NCI-H2171 treated with DMSO at 0.1 percent for 48 hours (cell line): ENCODE measurements around the gene AQP2.

Source experiments
- DNase-seq: peaks from one replicate; lab custom pipeline; 2025; lab: John Stamatoyannopoulos, UW

Gene AQP2, protein sequence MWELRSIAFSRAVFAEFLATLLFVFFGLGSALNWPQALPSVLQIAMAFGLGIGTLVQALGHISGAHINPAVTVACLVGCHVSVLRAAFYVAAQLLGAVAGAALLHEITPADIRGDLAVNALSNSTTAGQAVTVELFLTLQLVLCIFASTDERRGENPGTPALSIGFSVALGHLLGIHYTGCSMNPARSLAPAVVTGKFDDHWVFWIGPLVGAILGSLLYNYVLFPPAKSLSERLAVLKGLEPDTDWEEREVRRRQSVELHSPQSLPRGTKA

GRCh38 chr12:49950273-49951251, at the start of gene AQP2:
TSS of gene AQP2 (plus strand) at chr12:49950737. CDS start at chr12:49950831, 94 bp downstream.
- DNase-seq: no peak

GRCh38 chr12:49901026-49901425, 49.5 kb upstream of the AQP2 start:
- no peak for DNase-seq

DNA sequence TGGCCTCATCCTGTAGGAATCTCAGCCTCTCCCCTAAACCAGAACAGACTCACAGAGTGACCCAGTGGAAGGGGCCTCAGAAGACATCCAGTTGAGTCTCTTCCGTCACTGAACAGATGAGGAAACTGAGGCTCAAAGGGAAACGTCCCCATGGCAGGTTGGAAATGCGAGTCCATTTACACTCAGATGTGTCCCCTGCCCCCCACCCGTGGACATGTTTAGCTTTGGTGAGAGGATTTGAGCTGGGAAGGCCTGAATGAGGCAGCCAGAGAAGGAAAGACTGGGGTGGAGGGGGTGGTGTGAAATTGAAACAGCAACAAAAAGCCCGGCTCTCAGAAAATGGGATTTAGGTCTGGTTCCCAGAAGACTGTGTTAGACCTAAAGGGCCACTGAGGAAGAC, 48.6 kb upstream of the AQP2 start:
- no peak for DNase-seq

DNA sequence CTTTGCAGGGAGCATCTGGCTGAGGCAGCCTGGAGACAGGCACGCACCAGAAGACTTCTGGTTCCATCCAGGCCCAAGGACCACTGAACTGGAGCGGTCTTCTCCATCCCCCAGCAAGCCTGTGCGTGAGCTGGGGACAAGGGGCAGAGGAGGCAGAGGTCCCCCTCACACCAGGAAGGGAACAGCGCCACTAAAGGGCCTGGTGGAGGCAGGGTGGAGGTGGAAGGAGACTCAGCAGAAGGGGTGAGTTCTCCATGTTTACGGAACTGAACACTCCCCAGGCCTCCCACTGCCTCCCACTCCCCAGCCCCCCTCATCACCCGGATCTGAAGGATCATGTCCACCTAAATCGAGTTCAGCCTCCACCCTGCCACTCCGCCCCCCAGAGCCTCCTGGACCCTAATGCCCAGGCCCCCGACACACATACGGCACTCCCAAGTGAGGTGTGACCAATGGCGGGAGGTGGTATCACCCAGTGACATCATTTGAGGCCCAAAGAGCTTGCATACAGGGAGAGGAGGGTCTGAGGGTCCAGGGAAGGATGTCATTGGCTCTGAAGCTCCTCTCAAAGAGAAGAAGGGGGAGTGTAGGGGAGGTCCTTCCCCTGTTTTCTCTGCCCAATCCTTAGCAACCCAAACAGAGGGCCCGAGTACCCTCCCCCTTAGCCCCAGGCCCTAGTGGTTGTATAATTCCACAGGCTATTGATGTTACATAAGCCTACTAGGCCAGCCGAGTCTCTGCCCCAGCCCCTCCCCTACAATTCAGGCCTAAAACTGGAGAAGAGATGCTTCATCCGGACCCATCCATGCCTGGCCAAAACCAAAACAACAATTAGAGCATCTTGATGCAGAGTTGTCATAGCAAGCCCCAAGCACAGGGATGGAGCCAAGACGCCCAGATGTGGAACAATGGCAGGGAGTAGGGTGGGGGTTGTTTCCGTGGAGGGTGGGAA, 47.9 kb upstream of the AQP2 start:
- no peak for DNase-seq

DNA sequence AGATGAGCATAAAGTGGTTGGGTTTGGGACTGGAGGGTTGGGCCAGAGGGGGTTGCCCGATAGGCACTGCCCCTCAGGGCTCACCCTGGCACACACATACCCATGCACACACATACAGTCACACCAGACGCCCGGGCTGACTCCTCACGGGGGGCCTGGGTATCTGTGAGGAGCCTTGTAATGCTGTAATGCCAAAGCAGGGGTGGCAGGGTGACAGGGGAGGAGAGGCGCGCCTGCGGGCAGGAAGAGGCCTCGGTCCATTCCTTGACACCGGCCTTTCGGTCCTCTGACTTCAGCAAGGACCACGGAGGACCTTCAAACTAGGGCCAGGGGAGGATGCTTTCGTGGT, 47.2 kb upstream of the AQP2 start:
- no peak for DNase-seq

GRCh38 chr12:49903700-49904423, 46.7 kb upstream of the AQP2 start, which contains the start of gene FAIM2:
TSS of gene FAIM2 (minus strand) at chr12:49903900. CDS start at chr12:49903792, 108 bp downstream.
- DNase-seq: peak; percentile 83

GRCh38 chr12:49904601-49905000, 45.9 kb upstream of the AQP2 start:
- DNase-seq: no peak

- DNase-seq: no peak
Measured at GRCh38 chr12:49905718-49906314, 44.7 kb upstream of the AQP2 start.

DNA sequence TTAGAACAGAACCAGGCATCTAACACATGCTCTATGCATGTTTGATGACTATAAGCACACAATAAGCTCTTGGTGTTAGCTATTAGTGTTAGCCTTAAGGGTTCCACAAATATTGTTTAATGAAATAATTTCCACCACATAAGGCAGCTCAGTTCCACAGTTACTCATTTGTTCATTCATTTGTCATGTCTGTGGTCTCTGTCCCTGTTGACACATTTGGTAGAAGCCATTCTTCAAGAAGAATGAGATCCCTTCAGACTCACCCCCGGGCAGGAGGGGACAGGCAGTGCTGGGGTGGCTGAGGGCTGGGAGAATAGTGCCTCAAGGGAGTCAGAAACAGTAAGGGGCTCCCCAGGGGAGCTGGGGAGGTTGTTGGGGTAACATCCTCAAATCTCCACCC, 43.2 kb upstream of the AQP2 start:
- no peak for DNase-seq

GRCh38 chr12:49909356-49909755, 41.2 kb upstream of the AQP2 start:
- DNase-seq: no peak

- DNase-seq: no peak
Measured at GRCh38 chr12:49909826-49910225, 40.7 kb upstream of the AQP2 start.

DNA sequence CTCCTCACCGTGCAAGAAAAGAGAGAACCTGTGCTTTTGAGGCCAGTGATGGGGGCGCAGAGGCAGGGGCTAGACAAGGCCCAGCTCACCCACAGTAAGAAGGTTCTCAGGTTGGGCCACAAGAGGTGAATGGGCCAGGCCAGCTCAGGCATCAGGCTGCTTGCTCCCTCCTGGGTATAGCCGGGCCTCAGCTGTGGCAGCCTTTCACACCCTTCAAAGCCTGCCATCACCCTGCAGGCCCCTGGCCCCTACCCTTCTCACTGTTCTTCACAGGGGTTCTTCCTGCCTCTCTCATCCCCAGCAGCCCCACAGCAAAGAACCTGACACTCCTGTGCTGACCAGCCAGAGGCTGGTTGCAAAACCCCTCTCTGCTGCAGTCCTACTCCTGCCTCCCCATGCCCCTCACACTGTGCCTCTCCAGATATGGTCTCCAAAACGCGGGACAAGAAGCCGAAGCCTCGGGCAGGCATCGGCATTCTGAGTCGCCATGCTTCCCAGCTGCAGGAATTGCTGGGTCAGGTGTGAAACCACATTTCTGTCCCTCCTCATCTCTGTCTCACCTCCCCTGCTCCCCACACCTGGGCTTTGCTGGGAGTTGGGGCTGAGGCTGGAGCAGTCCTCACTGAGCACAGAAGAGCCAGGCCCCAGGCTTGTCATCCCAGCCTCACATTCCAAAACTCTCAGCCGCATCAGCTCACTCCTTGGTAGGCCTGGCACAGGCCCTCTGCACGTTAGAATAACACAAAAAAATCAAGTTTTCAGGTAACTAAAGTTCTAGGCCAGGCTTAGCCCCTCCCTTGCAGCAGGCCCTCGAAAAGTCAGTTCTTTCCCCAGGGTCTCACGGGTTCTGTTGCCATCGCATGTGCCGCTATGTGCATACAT, 40.0 kb upstream of the AQP2 start:
- no peak for DNase-seq

DNA sequence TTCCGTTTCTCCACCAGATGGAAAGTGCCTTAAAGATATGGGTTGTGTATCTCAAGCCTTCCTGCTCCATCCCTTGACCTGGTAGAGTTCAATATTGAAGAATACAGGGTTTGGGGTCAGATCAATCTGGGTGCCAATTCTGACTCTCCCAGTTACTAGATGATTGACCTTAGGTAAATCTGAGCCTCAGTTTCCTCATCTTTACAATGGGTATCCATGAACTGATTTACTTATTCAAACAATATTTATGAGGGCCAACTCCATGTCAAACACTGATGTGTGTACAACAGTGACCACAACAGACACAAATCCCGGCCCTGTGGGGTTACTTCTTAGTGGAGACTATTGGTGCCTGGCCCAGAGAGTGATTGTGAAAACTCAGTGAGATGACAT, 39.3 kb upstream of the AQP2 start:
- no peak for DNase-seq

DNA sequence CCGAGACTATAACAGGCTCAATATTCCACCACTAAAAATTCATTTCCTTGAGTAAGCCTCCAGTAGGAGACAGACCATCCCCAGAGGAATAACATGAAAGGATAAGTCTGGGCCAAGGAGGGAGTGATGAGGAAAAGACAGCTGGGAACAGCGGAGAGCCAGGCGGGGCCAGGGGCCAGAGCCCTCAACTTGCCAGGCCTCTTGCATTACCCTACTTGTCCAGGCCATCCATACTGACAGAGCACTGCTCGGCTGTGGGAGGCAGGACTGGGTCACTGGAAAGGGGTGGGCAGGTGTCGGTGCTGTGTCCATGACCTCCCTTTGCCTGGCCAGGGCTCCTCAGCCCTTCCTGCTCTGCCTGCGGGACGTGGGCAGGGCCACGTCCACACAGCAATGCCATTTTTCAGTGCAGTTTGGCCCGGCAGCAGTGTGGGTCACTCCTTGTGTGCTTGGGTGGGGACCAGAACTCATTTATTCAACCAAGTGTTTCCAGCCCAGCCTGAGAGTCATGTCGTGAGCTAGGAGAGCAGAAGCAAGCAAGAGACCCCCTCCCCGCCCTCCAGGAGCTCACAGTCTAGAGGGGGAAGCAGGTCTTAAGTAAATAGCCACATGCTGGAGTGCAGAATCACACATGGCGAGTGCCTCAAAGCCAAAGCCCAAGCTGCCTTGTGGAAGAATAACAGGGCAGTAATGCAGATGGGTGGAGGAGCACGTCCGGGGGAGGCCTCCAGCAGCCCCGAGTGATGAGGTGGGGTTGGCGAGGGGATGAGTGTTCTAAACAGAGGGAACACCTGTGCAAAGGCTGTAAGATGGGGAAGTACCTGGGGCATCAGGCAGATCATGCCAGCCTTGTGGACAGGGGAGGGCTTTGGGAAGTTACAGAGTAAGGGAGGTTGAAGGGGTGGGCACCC, 37.9 kb upstream of the AQP2 start:
- DNase-seq: no peak

DNA sequence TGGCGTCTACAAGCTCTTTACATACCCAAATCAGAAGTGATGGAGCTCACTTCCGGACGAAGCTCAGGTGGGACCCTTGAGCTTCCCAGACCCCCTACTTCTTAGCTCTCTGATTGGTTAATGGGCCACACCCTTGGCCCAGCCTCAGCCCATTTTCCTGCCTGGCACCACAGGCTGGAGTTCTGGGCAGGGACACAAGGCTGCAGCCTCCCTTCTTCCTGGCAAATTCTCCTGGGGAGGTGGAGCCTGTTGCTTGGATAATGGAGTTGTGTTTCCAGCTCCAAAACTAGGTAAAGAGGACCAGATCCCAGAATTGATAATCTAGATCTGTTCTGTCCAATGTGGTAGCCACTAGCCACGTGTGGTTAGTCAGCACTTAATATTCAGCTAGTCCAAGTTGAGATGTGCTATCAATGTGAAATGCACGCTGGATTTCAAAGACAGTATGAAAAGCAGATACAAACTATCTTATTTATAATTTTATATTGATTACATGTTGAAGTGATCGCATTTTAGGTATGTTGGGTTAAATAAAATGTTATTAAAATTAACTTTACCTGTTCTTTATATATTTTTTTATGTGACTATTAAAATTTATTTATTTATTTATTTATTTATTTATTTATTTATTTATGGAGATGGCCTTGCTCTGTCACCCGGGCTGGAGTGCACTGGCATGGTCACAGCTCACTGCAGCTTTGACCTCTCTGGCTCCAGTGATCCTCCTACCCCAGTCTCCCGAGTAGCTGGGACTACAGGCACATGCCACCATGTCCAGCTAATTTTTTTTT, 34.2 kb upstream of the AQP2 start:
- DNase-seq: no peak

DNA sequence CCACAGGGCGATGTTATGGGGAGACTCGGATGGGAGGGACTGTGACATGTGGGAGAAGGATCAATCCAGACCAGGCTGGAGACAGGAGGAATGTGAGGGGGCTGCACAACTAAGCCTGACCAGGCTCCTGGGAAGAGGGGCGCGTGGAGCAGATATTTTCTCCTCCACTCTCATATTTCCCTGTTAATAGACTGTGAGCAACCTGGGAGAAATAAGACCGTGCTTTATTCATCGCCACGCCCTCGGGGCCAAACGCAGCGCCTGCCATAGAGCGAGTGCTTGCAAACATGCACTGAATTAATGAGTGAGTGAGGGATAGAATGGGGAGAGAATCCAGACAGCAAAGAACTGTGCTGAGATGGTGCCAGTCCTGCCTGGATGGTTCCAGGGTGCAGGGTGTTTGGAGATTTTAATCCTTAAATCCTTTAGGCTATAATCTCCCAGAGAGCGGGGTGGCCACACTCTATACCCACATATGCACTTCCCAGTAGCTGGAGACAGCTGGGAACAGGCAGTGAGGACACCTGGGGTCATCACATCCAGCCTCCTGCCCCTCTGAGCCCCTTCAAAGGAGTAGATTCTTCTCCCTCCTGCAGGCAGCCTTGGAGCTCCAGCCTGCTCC, 33.3 kb upstream of the AQP2 start:
- DNase-seq: no peak

DNA sequence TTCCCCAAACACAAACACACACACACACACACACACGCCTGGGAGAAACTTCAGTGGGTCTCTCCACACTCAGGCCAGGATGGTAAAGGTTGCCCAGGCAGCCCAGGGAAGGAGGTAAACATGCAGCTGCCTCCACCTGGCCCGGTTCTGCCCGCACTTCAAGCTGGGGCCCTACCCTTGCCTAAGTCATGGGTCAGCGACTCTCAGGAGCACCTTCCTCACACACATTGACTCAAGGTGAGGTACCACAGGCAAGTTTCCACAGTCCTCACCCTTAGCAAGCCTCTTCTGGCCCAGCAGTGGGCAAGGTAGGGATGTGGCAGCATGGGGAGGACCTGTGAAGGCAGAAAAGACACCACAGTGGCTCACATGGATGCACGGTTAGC, 32.8 kb upstream of the AQP2 start:
- DNase-seq: no peak
